Measurements from ENCODE around the gene PLK1.
"Not testable (repeated sequence)": the region's sequence is repeated elsewhere in the genome, so short reads cannot be mapped to it uniquely, and the experiment has no call there.

The PLK1 gene

GRCh38 chr16:23678430-23679273 is at the start of gene PLK1:
PLK1 (plus strand) TSS chr16:23678889; CDS start chr16:23678933, 44 bp downstream.
- DNase-seq (ENCODE audit: low read depth in 2 of 2) = peak; percentile 28 to 42

GRCh38 chr16:23629516-23629915 is 49.2 kb upstream of the PLK1 start:
- no peak for DNase-seq (ENCODE audit: low read depth in 2 of 2)

- DNase-seq (ENCODE audit: low read depth in 2 of 2) = not testable (repeated sequence)
Observed at GRCh38 chr16:23631874-23632273, 46.8 kb upstream of the PLK1 start.

- DNase-seq (ENCODE audit: low read depth in 2 of 2) = no peak
Observed at GRCh38 chr16:23634461-23635036, 44.1 kb upstream of the PLK1 start.

GRCh38 chr16:23635958-23636357 is 42.7 kb upstream of the PLK1 start:
- DNase-seq (ENCODE audit: low read depth in 2 of 2) = no peak

GRCh38 chr16:23640615-23640930 is 38.1 kb upstream of the PLK1 start:
- no peak for DNase-seq (ENCODE audit: low read depth in 2 of 2)

- DNase-seq (ENCODE audit: low read depth in 2 of 2) = peak; percentile 71 to 73
Observed at GRCh38 chr16:23640931-23641765, 37.5 kb upstream of the PLK1 start, which contains the start of the genes DCTN5 and PALB2. DCTN5 (plus strand) TSS chr16:23641466; CDS start chr16:23641543, 77 bp downstream. PALB2 (minus strand) TSS chr16:23641310; CDS start chr16:23641157, 153 bp downstream.

- no peak for DNase-seq (ENCODE audit: low read depth in 2 of 2)
Observed at GRCh38 chr16:23642246-23642774, 36.4 kb upstream of the PLK1 start.

GRCh38 chr16:23650674-23651416 is 27.8 kb upstream of the PLK1 start:
- DNase-seq (ENCODE audit: low read depth in 2 of 2) = no peak

- no peak for DNase-seq (ENCODE audit: low read depth in 2 of 2)
Observed at GRCh38 chr16:23651943-23652468, 26.7 kb upstream of the PLK1 start.

GRCh38 chr16:23663918-23664317 is 14.8 kb upstream of the PLK1 start:
- DNase-seq (ENCODE audit: low read depth in 2 of 2) = no peak

GRCh38 chr16:23666571-23667354 is 11.9 kb upstream of the PLK1 start:
- no peak for DNase-seq (ENCODE audit: low read depth in 2 of 2)

GRCh38 chr16:23667355-23667659 is 11.4 kb upstream of the PLK1 start:
- no peak for DNase-seq (ENCODE audit: low read depth in 2 of 2)

- DNase-seq (ENCODE audit: low read depth in 2 of 2) = no peak
Observed at GRCh38 chr16:23668225-23668624, 10.5 kb upstream of the PLK1 start.

GRCh38 chr16:23668873-23669272 is 9.8 kb upstream of the PLK1 start:
- no peak for DNase-seq (ENCODE audit: low read depth in 2 of 2)

- DNase-seq (ENCODE audit: low read depth in 2 of 2) = peak; percentile 46 to 56
Observed at GRCh38 chr16:23670137-23670776, 8.4 kb upstream of the PLK1 start.

- no peak for DNase-seq (ENCODE audit: low read depth in 2 of 2)
Observed at GRCh38 chr16:23673971-23674614, 4.6 kb upstream of the PLK1 start.

- no peak for DNase-seq (ENCODE audit: low read depth in 2 of 2)
Observed at GRCh38 chr16:23676924-23677480, 1.7 kb upstream of the PLK1 start.
